ENCODE measurements around the gene COX6B2. TPM values are rescaled to one million over a fixed set of nuclear protein-coding genes. Genes with fewer than 3 reads are reported as not detected.
A peak's percentile ranks its signal among the peaks of the same experiment; 100 is the strongest.
"Not testable (repeated sequence)": the region's sequence is repeated elsewhere in the genome, so short reads cannot be mapped to it uniquely, and the experiment has no call there.

Gene COX6B2
- total RNA-seq, 2 donors from 2014 or later = 0.75 to 0.84 TPM

DNA sequence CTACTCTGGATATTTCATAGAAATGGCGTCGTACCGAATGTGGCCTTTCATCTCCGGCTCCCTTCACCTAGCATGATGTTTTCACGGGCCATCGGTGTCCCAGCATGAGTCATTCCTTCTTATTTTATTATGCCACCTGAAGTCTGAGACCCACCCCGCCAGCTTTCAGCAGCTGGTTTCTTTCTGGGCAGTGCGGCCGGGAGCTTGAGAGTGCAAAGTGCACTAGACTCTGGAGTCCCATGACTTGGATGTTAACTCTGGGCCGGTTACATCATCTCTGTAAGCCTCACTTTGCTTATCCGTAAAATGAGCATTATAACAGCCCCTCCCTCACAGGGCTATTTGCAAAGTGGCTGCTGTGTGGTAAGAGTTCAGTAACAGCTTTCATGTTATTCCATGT lies 20.6 kb downstream of the COX6B2 start:
- Mint-ChIP-seq H3K27me3 (ENCODE audit: insufficient read depth) (peaks cover 10% of the 10 kb centered on the region), H3K36me3 (ENCODE audit: low read depth) (no peaks in the 10 kb centered on the region), H3K9me3 (no peaks in the 10 kb centered on the region), H3K27ac (no peak overlapping the region), H3K4me1 (peaks cover 5% of the 10 kb centered on the region), H3K4me3 (no peak overlapping the region)
- DNase-seq = peak; percentile 45
- Histone ChIP-seq H3K4me1 (ENCODE audit: control insufficient read depth, insufficient read depth, low read length) (no peaks in the 10 kb centered on the region), H3K36me3 (ENCODE audit: control insufficient read depth, insufficient read depth, low read length) (no peaks in the 10 kb centered on the region), H3K27ac (ENCODE audit: low read depth, low read length) (no peak overlapping the region), H3K27me3 (ENCODE audit: control insufficient read depth, insufficient read depth, low read length, poor library complexity, severe bottlenecking) (no peaks in the 10 kb centered on the region), H3K9ac (ENCODE audit: extremely low read depth, low read length, poor library complexity, severe bottlenecking) (no peak overlapping the region), H3K9me3 (ENCODE audit: control insufficient read depth, low read length) (no peaks in the 10 kb centered on the region), H3K4me3 (ENCODE audit: low read length) (no peak overlapping the region)
- WGBS, 2 experiments (ENCODE audit: insufficient coverage in 1 of 2, insufficient read length in 1 of 2) = 91 to 92% methylated on average over 10 to 11 of the region's 11 CpGs
- TF ChIP-seq CTCF (conservative IDR thresholded peaks at IDR 0.05) = no peak

DNA sequence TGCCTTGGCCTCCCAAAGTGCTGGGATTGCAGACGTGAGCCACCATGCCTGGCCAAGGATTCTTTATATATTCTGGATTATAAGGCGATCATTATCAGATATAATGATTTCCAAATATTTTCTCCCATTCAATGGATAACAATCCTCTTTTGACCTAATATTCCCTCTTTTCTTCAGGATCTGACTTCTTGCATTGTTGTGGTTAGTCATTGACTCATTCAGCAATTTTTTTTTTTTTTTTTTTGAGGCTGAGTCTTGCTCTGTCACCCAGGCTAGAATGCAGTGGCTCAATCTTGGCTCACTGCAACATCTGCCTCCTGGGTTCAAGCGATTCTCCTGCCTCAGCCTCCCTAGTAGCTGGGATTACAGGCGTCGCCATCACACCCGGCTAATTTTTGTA lies 24.7 kb downstream of the COX6B2 start:
- H3K27me3 Mint-ChIP-seq (ENCODE audit: insufficient read depth); H3K9me3 Mint-ChIP-seq; H3K4me1 Mint-ChIP-seq; H3K27ac ChIP-seq (ENCODE audit: low read depth, low read length); H3K36me3 Mint-ChIP-seq (ENCODE audit: low read depth); H3K27ac Mint-ChIP-seq; H3K9me3 ChIP-seq (ENCODE audit: control insufficient read depth, low read length); H3K36me3 ChIP-seq (ENCODE audit: control insufficient read depth, insufficient read depth, low read length); H3K9ac ChIP-seq (ENCODE audit: extremely low read depth, low read length, poor library complexity, severe bottlenecking); H3K4me3 ChIP-seq (ENCODE audit: low read length); DNase-seq; H3K4me3 Mint-ChIP-seq; H3K4me1 ChIP-seq (ENCODE audit: control insufficient read depth, insufficient read depth, low read length); H3K27me3 ChIP-seq (ENCODE audit: control insufficient read depth, insufficient read depth, low read length, poor library complexity, severe bottlenecking): not testable (repeated sequence)
- 89 to 97% methylated on average over 6 of the region's 6 CpGs for WGBS, 2 experiments (ENCODE audit: insufficient coverage in 1 of 2, insufficient read length in 1 of 2)

DNA sequence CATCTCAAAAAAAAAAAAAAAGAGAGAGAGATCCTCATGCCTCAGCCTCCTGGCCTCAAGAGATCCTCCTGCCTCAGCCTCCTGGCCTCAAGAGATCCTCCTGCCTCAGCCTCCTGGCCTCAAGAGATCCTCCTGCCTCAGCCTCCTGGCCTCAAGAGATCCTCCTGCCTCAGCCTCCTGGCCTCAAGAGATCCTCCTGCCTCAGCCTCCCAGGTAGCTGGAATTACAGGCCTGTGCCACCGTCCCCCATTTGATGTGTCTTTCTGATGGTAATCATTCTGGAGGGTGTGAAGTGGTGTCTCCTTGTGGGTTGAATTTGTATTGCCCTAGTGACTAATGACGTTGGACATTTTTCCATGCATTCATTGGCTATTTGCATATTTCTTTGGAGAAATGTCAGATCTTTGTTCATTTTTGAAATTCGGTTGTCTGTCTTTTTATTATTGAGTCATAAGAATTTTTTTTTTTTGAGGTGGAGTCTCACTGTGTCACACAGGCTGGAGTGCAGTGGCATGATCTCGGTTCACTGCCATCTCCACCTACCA lies 25.7 kb downstream of the COX6B2 start:
- H3K4me3 Mint-ChIP-seq; H3K27ac ChIP-seq (ENCODE audit: low read depth, low read length); H3K4me1 Mint-ChIP-seq; H3K27me3 ChIP-seq (ENCODE audit: control insufficient read depth, insufficient read depth, low read length, poor library complexity, severe bottlenecking); H3K4me3 ChIP-seq (ENCODE audit: low read length); H3K36me3 ChIP-seq (ENCODE audit: control insufficient read depth, insufficient read depth, low read length); H3K9ac ChIP-seq (ENCODE audit: extremely low read depth, low read length, poor library complexity, severe bottlenecking); H3K27ac Mint-ChIP-seq; DNase-seq; H3K9me3 Mint-ChIP-seq; H3K9me3 ChIP-seq (ENCODE audit: control insufficient read depth, low read length); H3K4me1 ChIP-seq (ENCODE audit: control insufficient read depth, insufficient read depth, low read length); H3K36me3 Mint-ChIP-seq (ENCODE audit: low read depth); H3K27me3 Mint-ChIP-seq (ENCODE audit: insufficient read depth): not testable (repeated sequence)
- 88% methylated on average over 3 to 4 of the region's 4 CpGs for WGBS, 2 experiments (ENCODE audit: insufficient coverage in 1 of 2, insufficient read length in 1 of 2)

DNA sequence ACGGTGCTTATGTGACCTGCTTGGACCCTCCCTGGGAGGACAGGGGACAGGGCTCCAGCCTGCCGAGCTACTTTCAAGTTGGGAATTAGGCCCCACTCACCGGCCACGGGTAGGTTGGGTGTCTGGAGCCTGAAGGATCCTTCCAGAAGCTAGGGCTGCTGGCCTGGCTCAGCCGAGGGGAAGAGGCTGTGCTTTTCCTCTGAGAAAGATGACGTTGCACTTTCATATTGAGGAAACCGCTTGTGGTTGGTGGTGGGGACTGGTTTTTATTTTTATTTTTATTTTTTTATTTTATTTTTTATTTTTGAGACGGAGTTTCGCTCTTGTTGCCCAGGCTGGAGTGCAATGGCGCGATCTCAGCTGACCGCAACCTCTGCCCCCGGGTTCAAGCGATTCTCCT lies 29.3 kb downstream of the COX6B2 start, which contains the start of gene TMEM150B:
TSS of gene TMEM150B (minus strand) at position 170 of the 400 bp plus-strand sequence. CDS start 4,305 bp downstream, outside the sequence.
- H3K4me3 ChIP-seq (ENCODE audit: low read length) = no peak within 1 kb of the TSS
- no peaks in the 10 kb centered on the region for H3K36me3 Mint-ChIP-seq (ENCODE audit: low read depth)
- peaks cover 8% of the 10 kb centered on the region for H3K4me1 ChIP-seq (ENCODE audit: control insufficient read depth, insufficient read depth, low read length)
- no peaks in the 10 kb centered on the region for H3K27me3 ChIP-seq (ENCODE audit: control insufficient read depth, insufficient read depth, low read length, poor library complexity, severe bottlenecking)
- no peaks in the 10 kb centered on the region for H3K9me3 Mint-ChIP-seq
- H3K9ac ChIP-seq (ENCODE audit: extremely low read depth, low read length, poor library complexity, severe bottlenecking) = no peak within 1 kb of the TSS
- no peak for DNase-seq
- H3K27ac ChIP-seq (ENCODE audit: low read depth, low read length) = no peak within 1 kb of the TSS
- H3K4me1 Mint-ChIP-seq = peaks cover 20% of the 10 kb centered on the region
- no peak within 1 kb of the TSS for H3K27ac Mint-ChIP-seq
- H3K9me3 ChIP-seq (ENCODE audit: control insufficient read depth, low read length) = no peaks in the 10 kb centered on the region
- peaks cover 4% of the 10 kb centered on the region for H3K27me3 Mint-ChIP-seq (ENCODE audit: insufficient read depth)
- no peak for TF ChIP-seq CTCF (conservative IDR thresholded peaks at IDR 0.05)
- no peak within 1 kb of the TSS for H3K4me3 Mint-ChIP-seq
- 93 to 95% methylated on average over 7 to 12 of the region's 14 CpGs for WGBS, 2 experiments (ENCODE audit: insufficient coverage in 1 of 2, insufficient read length in 1 of 2)
- no peaks in the 10 kb centered on the region for H3K36me3 ChIP-seq (ENCODE audit: control insufficient read depth, insufficient read depth, low read length)
